NCI-H82 treated with DMSO at 0.1 percent for 48 hours (cell line): ENCODE data around the gene RASL12.

Source experiments
- DNase-seq: peaks from one replicate; lab custom pipeline; 2025; ENCODE audit not compliant: unreplicated experiment; lab: John Stamatoyannopoulos, UW

The RASL12 gene

DNA sequence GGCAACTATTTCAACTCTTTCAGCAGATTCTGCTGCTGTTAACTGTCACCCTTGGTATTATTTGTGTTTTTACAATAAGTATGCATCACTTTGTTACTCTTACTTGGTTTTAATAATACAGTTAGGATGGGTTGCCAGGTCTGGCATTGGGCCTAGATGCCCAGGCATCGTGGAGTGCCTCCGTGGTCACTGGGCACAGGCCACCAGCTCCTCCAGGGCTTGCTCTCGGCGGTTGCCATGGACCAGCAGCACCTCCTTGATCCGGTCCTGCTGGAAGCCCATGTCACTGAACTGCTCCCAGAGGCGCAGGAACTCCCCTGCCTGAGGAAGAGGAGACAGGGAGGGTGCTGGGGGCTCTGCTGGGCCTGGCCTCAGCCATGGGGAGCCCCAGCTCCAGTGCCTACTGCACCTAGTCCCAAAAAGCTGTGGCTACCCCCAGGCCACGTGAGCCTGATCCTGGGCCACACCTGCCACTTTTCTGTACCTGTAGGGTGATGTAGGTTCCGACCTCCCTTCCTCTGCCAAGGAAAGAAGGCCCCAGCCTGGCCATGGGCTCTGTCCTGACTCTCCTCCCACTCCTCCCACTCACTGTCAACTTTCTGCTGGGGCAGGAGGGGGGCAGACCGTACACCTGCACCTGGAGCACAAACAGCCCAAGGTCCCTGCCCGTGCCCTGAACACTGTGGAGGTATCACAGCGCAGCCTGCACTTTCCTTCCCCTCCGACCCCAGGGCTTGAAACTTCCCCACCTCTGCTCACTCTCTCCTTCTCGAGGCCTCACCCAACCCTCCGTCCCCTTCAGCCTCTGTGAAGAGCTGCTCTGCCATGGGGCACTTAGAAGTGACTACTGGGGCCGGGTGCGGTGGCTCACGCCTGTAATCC is 25.4 kb upstream of the RASL12 start:
- no peak for DNase-seq

DNA sequence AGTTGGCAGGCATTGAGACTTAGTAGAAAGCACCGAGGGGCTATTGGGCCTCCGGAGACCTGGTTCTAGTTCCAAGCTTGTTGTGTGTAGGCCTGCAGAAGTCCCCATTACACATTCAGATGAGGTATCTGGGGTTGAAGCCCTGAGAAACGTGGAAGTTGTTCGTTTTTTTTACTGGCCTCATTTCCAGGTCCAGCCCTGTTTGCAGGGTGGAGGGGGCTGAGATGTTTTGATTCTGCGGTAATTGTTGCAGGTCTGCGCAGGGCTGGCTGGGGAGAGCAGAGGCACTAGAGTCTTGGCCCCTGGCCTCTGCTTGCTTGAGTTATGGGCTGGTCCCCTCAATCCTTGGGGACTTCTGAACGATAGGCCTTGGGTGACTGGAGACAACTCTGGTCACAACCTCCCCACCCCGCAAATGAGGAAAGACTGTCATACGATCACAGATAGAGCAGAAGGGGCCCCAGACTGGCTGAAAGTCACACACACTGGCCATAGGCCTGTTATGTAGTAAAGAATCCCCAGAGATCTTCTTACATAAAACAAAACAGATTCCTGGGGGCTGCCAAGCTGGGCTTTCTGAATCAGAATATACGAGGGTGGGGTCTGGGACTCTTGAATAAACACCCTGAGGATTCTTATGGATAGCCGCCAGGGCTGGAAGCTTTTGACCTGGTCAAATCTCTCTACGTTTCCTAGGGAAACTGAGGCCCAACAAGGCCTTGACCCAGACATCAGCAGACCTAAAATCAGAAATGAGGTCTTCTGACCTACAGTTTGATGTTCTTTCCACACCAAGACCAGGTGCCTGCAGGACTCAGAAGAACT is 24.4 kb upstream of the RASL12 start:
- no peak for DNase-seq

DNA sequence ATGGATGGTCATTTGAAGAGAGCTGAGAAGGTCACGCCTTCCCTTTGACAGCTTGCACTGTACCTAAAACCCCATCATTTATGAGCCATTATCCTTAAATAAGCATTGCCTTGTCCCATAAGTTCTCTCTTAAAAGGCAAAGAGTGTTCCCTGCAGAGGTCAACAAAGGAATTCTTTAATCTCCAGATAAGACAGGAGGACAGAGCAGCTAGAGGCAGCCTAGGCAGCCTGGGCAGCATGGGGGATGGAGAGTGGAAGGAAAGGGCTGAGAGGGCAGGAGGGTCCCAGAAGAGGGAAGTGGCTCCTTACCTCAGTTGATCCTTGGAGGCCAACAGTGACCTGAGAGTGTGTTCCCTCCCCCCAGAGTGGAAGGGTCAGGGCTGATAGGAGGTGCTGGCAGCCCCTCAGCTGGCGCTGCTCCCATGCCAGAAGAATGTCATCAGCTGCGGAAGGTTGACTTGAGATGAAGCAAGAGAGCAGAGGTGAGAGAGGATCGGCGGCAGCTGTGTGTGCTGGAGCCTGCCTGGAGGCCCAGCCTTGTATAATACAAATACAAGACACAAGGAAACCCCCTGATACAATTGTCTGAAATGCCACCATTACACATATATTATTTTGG is 21.5 kb upstream of the RASL12 start:
- no peak for DNase-seq

DNA sequence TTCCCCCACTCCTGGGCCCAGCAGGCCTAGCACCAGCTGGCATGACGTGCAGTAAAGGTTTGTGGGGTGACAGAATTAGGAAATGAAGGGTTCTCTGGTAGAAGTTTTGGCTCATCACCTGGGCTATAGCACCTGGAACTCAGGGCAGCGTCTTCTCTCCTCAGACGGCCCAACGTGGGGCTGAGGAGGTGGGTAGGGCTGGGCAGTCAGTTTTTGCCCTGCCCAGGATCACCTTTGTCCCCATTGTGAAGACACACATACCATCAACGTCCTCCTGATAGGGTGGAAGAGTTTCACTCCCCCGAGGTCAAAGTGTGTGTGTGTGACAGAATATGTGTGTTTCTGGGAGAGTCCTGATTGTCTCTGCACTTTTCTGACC is 20.8 kb upstream of the RASL12 start:
- DNase-seq, result no peak

DNA sequence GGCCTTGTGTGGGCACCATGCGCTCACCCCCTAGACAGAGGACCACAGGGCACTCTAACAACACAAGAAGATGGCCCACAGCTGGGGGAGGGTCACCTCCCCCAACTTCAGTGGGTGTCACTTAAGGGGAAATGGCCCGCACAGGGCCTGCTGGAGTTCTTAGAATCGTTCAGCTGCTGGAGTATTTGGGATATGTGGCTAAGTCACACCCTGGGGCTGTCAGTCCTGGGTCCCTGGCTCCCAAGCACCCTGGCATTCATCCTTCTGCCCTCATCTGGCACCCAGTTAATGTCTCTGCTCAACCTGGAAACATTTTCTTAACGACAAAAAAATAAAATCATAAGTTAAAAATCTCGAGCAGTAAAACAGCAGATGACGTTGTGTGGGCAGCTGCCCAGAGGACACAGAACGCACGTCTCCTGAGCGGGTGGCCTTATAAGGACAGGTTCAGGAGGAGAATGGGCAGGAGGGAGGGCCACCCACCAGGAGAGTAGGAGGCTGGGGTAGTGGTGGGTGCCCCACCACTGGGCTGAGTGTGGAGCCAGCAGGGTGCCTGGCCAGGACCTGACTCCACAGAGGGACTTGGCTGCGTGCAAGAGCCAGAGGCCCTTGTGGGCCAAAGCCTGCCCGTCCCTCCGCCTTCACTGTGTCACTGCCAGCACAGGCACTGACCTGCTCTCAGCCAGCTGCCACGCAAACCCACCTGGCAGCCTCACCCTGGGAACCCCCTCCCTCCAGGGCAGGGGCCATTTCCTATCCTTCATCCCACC is 20.3 kb upstream of the RASL12 start:
- DNase-seq, result no peak

DNA sequence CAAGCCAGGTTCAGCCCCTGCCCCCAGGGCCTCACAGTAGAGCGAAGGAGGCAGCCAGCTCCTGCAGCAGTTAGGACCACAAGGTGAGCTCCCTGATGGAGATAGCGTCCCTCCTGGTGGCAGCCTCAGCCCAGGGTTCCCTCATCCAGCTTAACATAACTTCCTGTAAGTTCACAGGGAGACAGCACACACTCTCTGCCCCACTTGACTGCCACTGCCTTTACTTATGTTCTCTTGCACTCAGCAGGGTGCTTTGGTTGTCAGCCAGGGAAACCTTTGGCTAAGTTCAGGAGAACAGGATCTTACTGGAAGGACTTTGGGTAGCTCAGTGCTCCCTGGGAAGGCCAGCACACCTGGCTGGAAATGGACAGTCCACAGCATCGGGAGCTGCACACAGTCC is 19.6 kb upstream of the RASL12 start:
- DNase-seq, result no peak

DNA sequence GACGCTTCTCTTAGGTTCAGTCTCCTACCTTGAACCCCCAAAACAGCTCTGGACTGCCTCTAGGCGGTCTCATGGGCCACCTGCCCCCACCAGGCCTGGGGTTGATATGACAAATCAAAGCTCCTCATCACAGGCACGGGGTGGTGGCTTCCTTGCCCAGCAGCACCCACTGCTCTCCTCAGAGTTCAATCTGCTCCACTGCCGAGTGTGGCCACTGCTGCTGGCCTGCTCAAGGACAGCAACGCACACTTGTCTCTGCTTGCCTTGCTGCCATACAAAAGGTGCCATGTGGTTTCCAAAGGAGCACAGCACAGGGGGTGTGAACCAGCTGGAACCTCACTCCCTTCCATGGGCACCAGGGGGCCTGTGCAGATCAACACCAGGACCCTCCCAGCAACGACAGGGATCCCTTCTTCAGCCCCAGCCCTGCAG is 18.9 kb upstream of the RASL12 start:
- DNase-seq, result no peak

DNA sequence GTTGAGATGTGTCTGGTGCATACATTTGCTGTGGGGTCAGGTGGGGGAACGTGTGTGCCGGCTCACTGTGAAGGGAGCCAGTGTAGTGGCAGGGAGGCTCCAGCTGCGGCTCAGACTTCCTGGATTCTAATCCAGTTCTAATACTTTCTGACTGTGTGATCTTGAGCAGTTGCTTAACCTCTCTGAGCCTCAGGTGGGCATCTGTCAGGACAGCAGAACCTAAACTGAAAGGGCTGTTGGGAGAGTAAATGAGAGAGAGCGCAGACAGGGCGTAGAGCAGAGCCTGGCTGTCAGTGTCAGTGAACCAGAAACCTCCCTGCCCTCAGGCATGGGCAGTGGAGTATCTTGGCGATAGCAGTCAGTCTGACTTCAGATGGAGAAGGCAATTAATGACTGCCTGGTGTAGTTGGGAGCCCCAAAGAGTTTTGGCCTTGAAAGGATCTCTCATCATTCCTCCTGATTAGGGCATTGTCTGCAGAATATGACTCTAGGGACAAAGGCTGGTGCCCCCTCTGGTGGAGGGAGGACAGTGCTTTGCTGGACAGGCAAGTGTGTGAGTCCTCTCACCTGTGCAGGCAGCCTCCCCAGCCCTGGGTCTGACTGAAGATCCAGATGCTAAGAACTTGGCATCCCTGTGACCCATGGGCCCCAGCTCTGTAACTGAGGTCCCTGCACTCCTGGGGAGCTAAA is 18.3 kb upstream of the RASL12 start:
- DNase-seq, result no peak

DNA sequence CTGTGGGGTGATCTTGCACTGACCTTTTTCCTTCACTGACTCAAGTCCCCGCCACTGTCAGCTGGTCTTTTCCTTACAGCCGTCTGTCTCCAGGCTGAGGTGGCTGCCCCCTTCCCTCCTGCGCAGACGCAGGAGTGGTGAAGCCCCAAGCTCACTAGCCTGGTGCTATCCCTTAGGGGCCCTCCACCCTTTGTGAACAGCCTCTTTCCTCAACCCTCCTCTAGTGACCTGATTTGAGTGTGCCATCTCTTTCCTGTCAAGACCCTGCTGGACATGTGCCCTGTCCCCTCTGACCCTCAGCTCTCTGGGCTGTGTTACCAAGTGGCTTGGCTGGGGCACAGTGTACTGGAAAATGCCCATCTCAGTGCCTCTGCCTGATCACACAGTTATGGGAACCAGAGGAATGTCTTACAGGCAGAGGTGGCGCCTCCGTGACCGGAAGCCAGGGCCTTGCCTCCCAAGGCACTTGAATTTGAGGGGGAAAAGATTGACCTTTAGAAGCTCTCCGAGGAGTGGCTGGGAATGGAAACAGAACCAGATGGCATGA is 17.5 kb upstream of the RASL12 start:
- no peak for DNase-seq

DNA sequence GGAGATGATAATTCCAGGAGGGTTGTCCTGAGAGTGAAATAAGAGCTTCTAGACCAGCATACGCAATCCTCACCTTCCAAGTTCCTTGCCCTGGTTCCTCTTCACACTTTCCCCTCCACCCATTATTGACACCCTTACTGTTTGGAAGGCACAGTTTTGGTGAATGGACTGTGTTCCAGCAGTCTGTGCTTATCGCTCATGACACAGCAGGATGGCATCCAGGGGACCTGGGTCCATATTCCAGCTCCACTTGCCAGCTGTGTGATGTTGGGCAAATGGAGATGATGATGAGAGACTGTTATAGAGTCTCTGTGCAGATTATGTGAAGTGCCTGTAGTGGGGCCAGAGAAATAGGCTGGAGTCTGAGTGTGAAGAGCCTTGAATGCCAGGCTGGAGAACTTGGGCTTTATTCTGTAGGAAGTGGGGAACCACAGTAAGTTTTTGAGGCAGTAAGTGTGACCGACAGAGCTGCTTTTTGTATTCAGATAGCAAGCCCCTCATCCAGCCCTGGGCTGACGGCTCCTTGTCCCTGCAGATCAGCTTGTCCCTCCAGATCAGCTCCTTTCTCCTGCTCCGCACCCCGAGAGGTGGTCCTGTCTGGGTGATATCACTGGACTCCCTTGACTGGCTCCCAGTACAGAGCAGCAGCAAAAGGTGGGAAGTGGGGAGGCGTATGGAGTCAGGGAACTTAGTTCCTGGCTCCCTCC is 16.9 kb upstream of the RASL12 start:
- DNase-seq, result no peak

DNA sequence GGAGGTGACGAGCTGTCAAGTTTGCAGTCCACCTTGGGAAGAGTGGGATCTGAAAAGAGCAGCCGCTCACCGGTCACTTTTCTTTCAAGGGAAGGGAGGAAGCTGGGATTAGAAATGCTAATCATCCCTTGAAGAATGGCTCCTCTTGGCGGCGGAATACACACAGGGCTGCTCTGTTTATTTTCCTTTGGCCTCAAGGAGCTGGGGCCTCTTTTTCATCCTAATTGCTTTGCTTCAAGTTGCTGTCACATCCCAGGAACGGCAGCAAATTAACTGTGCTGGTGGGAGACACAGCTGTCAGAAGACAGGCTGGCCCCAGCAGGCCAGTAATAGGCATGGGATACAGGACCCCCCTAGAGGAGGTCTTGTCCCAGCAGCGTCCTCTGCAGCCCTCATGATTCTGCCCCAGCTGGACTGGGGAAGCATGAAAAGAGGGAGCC is 15.5 kb upstream of the RASL12 start:
- peak; percentile 24 for DNase-seq

DNA sequence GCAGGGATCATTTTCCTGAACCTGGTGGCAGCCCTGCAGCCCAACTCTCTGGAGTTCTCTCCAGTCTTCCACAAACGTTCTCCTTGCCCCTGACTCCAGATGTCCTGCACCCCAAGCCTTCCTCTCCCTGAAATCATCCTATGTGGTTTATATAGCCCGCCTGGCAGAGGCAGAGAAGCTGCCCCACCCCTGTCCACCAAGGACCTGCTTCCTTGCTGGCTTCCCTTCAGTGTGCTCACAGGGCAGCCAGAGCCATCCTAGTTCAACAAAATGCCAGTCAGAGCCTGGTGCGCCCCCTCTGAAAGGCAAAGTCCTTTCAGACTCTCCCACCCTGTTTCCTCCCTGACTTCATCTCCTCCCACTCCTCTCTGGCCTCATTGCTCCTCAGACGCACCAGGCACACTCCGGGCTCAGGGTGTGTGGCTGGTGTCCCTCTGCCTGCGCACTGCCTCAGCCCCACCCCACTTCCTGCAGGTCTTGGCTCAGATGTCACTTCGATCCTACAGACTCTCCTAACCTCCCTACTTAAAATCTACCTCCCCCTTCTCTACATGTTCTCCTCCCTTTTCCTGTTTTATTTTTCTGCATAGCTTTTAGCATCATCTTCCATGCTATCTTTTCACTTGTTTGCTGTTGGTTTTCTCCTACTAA is 14.6 kb upstream of the RASL12 start:
- no peak for DNase-seq

DNA sequence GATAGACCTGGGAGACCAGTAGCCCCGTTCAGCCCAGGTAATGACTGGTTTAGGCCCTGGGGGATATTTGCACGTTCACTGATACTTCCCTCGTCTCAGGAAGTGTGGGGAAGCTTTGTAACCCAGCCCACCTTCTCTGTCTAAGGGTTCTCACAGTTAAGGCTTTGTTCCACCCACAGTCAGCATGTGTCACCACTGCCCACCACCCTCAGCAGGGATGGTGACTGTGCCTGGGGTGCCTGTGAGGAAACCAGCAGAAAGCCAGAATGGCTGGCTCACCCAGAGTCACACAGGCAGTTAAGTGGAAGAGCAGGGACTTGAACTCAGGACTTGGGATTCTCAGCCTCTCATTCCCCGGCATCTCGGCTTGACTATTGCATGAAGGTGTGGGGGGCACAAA is 14.0 kb upstream of the RASL12 start:
- no peak for DNase-seq

DNA sequence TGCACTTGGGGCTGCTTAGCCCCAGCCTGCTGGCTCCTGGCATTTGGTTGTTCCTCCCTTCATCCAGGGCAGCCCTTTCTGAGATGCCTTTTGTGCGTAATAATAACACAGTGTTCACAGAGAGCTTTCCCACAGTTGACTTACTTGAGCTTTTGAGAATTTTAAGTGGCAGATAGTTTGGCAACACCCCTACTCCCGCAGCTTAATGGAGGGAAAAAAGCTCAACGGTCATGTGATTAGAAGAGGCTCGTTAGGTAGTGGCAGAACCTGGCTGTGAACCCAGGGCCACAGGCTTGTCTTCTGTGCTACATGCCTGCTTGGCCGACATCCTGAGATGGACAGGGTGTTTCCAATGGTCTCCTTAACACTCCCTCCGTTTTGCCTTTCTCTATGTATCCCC is 13.5 kb upstream of the RASL12 start:
- DNase-seq, result no peak

DNA sequence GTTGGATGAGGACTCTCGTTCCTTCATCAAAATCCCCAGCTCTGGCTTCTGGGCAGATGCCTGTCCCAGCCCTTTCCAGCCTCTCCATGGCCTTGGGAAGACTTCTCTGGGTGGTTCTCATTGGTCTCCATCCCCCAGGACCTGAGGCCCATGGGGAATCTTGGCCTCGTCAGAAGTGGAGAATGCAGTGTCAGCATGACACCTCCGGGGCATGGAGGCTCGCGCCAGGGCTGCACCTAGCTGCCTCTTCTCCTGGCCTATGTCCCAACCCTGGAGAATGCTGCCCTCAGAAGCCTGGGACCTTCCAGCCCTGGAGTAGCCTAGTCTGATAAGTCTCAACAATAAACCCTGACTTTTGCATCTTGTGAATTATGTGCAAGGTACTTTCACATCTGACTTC is 11.8 kb upstream of the RASL12 start:
- DNase-seq, result no peak

DNA sequence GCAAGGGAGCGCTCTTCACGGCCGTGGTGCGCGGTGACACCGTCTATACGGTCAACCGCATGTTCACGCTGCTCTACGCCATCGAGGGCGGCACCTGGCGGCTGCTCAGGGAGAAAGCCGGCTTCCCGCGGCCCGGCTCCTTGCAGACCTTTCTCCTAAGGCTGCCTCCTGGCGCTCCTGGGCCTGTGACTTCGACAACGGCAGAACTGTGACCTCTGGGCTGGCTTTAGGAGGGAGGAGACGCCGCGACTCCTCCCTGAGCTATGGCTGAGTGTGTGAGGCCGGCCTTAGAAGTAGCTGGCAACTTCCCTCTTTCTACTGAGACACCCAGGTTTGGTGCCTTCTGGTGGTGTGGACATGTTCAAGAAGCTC is 10.2 kb upstream of the RASL12 start:
- DNase-seq, result no peak

DNA sequence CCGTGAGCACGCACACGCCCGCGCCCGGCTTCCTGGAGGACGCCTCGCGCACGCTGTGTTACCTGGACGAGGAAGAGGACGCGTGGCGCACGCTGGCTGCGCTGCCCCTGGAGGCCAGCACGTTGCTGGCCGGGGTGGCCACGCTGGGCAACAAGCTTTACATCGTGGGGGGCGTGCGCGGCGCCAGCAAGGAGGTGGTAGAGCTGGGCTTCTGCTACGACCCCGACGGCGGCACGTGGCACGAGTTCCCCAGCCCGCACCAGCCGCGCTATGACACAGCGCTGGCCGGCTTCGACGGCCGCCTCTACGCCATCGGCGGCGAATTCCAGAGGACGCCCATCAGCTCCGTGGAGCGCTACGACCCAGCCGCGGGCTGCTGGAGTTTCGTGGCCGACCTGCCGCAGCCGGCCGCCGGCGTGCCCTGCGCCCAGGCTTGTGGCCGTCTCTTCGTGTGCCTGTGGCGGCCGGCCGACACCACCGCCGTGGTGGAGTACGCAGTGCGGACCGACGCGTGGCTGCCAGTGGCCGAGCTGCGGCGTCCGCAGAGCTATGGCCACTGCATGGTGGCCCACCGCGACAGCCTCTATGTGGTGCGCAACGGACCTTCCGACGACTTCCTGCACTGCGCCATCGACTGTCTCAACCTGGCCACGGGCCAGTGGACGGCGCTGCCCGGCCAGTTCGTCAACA is 9.6 kb upstream of the RASL12 start:
- no peak for DNase-seq

DNA sequence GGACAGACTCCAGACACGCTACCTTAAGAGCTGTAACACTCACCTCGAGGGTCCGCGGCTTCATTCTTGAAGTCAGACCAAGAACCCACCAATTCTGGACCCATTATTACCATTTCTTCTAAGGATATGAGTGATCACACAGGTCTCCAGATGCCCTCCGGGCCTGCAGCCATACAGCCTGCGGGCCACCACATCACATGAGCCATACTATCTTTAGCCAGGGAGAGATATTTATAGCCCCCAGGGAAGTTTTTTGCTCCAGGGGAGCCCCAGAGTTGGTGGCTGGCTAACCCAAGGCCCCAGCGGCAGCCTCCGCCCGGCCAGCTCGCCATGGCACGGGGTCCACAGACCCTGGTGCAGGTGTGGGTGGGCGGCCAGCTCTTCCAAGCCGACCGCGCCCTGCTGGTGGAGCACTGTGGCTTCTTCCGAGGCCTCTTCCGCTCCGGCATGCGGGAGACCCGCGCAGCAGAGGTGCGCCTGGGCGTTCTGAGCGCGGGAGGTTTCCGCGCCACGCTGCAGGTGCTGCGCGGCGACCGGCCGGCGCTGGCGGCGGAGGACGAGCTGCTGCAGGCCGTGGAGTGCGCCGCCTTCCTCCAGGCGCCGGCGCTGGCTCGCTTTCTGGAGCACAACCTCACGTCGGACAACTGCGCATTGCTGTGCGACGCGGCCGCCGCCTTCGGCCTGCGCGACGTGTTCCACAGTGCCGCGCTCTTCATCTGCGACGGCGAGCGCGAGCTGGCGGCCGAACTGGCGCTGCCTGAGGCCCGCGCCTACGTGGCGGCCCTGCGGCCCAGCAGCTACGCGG is 8.9 kb upstream of the RASL12 start, which contains the start of gene KBTBD13:
TSS of gene KBTBD13 (plus strand) at position 261 of the 805 bp plus-strand sequence. CDS start at position 331, 70 bp downstream.
- DNase-seq, result no peak
